GM12872 (cell line): ENCODE measurements around the gene CHAMP1.

Experiments
- TF ChIP-seq, protein P1 (sequence below): IDR thresholded peaks from 3 replicates; pipeline ENCODE4 v1.5.1; 2011; ENCODE audit warnings: low read depth, mild to moderate bottlenecking, low read length, moderate library complexity; ENCODE audit not compliant: insufficient read depth

The CHAMP1 gene

DNA sequence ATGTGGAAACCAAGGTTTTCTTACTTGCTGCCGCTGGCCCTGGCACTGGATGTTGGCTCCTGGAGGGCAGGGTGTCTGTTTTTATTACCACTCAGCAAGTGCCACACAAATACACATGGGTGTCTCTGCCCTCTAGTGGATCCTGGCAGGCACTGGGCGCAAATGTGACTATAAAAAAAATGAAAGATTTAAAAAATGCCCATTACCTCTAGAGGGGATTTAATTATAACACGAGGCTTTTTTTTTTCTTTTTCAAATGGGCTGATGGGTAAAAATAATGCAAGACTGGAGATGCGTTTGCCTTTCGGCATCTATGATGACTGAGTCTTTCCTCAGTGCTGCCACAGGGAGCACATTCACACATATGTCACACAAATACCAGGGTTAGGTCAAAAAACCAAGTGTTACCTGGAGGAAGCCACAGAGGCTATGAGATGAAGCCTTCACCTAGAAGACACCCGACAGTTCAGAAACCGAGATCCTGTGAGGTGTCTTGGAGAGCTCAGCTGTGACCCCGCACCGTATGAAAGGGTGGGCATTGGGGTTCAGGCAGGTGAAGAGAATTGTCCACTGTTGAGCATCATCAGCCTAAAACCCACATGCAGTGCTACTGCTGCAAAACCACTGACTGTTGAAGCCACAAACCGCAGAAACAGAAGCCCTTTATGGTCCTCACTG lies 25.7 kb downstream of the CHAMP1 start:
- TF ChIP-seq, protein P1, sequence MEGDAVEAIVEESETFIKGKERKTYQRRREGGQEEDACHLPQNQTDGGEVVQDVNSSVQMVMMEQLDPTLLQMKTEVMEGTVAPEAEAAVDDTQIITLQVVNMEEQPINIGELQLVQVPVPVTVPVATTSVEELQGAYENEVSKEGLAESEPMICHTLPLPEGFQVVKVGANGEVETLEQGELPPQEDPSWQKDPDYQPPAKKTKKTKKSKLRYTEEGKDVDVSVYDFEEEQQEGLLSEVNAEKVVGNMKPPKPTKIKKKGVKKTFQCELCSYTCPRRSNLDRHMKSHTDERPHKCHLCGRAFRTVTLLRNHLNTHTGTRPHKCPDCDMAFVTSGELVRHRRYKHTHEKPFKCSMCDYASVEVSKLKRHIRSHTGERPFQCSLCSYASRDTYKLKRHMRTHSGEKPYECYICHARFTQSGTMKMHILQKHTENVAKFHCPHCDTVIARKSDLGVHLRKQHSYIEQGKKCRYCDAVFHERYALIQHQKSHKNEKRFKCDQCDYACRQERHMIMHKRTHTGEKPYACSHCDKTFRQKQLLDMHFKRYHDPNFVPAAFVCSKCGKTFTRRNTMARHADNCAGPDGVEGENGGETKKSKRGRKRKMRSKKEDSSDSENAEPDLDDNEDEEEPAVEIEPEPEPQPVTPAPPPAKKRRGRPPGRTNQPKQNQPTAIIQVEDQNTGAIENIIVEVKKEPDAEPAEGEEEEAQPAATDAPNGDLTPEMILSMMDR, result peak; percentile 75

DNA sequence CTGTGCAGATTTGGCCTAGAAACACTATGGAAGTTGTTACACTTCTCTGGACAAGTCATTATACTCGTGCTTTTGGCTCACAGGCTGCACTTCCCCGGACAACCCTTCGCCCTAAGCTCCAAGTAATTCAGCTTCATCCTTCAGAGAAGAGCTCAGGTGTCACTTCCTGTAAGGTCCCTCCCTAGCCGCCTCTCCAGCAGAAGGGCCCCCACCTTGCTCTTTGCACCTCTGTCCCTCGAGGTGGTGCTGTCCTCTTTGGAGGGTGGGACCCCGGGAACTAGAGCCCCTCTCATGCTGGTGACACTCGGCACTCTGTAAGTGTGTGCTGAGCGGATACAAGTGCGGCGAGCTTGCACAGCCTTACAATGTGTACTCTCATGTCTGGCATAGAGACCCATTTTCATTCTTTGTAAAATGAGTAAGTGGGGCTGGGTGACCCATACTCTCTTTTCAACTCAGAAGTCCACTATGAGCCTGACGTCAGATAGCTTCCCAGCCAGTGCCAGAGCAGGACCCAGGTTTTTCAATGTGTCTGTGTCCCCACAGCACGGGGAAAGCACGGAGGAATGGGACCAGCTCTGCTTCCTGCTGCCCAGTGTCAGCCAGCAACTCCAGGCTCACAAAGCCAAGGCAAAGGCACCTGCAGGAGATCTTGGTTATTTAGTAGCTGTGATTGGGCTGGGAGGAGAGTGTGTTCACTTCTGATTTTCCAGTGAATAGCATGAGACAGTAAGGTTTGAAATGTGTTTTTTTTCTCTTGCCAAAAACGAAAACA lies 26.9 kb downstream of the CHAMP1 start:
- TF ChIP-seq, protein P1, result no peak

DNA sequence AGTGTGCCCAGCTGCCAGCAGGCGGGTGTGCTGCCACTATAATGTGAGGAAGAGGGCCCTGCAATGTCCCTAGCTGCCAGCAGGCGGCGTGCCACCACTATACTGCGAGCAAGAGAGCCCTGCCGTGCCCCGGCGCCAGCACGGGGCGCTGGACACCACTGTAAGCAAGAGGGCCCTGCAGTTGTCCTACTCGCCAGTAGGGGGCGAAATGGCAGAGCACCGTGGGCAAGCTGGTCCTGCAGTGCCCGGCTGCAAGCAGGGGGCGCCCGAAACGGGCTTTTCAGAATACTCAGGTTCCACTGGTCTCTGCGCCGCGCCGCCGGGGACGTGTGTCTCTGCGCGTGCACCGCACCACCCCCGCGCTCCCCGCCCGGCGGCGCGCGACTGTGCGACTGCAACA lies 38.5 kb downstream of the CHAMP1 start:
- TF ChIP-seq, protein P1, result peak; percentile 49
